Ureter (tissue), 1 donor: Measurements from ENCODE around the gene MLPH. TPM values are rescaled to one million over a fixed set of nuclear protein-coding genes. Genes with fewer than 3 reads are reported as not detected.

Source experiments
- DNase-seq: peaks from one replicate; pipeline ENCODE4 v3.0.0-alpha.2; 2020; ENCODE audit warnings: low spot score
- total RNA-seq: library from RNA; stranded (reverse); gene quantifications from one replicate; pipeline ENCODE4 v1.2.4, GENCODE V29; 2023
- donor health status: DM: yes; HTN: yes; CAD: no.

Gene MLPH
- total RNA-seq, 1 donor from 2014 or later = 236 TPM

DNA sequence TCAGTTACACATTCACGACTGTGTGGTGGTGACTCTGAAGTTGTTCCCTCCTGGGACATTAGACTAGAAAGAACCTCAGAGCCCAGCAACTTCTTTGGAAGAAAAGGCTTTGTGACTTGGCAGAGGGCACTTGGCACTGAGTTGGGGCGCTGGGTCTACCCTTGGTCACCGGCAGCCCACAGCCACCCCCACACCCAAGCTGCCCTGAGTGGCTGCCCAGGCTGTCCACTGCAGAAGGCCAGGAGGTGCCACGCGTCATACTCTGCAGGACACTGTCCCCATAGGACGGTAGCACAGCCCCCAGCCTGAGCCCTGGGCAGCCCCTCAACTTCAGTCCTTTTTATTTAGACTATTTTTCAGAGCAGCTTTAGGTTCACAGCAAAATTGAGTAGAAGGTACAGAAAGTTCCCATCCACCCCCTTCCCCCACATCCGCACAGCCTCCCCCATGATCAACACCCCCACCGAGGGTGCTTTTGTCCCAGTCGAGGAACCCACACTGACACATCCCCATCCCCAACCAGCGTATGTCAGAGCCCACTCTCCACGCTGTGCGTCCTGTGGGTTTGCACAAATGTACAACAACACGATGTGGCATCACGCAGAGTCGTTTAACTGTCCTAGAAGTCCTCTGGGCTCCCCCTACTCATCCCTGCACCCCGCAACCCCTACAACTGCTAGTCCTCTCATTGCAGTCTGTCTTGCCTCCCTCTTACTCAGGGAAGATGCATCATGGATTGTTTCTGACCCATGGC, 80.4 kb downstream of the MLPH start:
- DNase-seq = no peak

DNA sequence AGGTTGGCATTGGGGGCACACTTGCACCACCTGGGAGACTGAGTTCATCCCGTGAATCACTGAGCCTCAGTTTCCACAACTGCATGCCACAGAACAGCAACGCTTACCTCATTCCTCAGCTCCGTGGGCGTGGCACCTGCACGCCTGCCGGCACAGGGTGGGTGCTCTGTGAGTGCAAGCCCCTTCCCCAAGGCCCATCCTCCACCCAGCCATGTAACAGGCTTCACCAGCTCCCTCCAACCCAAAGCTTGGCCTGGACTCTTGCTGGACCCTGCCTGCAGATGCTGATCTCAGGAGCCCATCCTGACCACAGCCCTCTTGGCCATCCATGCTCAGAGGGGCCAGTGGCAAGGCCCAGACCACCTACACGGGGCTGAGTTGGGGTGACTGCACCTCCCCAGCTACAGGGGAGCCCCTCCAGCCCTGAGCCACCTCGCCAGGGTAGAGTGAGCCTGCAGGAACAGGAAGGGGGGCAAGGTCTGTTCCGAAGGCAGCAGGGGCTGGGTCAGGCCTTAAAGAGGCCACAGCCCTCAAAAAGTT, 81.1 kb downstream of the MLPH start:
- no peak for DNase-seq

DNA sequence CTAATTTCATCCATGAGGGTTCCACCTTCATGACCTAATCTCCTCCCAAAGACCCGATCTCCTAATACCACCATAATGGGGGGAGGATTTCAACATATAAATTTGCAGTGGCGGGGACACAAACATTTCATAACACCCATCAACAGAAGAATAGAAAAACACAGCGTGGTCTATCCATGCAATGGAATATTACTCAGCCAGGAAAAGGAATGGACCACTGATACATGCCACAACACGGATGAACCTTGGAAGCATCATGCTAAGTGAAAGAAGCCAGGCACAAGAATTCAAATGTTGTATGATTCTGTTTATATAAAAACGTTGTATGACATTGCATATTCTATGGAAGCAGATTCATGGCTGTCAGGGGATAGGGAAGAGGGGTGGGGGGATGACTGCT, 82.0 kb downstream of the MLPH start:
- no peak for DNase-seq

DNA sequence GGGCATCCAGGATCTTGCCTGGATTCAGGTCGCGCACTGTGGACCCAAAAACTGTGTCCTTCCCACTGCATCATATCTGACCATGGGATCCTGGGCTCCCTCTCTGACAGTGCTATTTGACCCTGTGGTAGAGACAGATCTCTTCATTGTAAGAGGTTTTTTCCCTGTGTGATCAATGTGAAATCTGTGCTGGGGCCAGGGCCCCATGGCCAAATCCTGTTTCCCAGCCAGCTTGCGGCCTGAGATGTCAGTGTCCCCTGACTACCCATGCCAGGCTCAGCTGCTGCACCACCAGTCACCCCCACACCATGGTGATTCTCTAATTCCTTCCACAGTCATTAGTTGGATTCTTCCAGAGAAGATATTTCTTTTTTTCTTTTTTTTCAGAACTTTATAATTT, 82.8 kb downstream of the MLPH start:
- no peak for DNase-seq

DNA sequence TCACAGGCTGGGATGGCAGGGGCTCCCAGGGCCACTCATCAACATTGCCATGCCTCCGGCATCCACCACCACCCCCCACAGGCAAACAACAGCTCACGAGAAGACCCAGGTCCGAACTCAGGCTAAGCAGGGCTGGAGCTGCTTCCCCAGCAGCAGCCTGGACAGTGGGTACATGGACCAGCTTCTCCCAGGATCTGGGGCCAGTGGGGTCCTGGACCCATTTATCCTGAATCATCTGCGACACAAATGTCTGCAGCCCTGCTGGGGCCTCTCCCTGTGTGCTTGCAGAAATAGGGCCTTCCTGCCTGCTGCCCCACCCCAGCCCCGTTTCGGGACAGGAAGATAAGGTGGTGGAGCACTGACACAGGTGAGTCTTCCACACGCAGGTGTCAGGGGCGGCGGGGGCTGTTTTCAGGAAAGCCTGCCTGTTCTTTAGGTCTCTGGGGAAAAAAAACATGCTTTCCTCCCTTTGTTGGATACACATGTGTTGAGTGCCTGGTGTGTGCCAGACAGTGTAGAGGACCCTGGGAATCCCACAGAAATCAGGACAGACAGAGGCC, 83.8 kb downstream of the MLPH start:
- DNase-seq = no peak

DNA sequence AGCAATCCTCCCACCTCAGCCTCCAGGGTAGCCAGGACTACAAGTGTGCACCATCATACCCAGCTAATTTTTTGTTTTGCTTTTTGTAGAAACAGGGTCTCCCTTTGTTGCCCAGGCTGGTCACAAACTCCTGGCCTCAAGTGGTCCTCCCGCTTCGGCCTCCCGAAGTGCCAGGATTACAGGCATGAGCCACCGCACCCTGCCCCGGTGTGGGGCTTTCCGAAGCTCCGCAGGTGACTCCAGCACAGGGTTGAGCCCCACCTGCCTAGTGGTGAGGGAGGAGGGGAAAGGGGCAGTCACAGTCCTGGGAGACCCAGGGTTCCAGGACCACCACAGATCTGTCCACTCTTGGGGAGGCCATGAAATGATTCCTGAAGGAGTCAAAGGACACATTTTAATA, 84.5 kb downstream of the MLPH start:
- no peak for DNase-seq

DNA sequence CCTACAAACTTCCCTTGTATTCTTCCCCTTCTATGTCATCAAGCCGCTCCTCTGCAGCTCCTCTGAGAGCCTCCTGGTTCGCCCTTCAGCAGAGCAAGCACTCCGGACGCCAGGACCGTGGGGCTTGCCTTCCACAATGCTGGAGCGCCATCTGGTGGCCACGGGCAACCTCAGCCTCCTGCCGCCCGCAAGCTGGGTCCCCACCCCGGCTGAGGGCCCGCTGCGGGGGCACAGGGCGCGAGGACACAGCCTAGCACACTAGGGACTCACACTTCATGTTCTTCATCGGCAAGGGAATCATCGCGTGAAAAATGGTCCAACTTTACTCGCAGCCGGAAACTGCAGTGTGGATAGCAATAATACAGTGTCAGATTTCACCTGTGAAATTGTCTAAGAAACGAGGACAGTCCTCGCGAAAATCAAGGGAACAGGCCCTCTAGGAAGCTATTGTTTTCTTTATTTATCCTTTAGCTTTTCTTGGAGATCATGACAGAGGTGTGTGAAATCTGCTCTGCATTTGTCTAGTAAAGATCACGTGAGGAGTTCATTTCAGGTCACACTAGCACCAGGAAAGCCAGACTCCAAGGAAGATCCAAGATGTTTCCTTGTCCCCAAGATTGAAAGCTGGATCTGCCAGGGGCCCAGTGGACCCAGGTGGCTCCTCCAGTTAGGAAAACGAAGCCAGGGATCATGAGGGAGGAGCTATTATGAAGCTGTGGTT, 85.1 kb downstream of the MLPH start:
- peak; percentile 92 for DNase-seq

DNA sequence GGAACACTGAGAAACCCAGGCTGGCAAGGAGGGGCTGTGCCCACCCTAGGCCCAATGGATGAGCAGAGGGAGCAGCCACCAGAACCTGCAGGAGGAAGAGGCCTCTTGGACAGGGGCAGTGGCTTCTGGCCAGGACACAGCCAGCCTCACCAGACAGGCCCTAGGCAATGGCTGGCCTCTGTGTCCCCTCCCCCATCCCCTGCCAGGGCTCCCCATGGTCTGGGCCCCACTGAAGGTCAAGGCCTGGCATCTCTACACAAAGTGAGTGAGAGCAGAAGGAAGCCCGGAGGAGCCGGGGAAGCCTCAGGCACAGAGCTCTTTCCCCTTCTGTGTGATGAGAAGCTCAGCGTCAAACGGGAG, 85.7 kb downstream of the MLPH start:
- DNase-seq = no peak

DNA sequence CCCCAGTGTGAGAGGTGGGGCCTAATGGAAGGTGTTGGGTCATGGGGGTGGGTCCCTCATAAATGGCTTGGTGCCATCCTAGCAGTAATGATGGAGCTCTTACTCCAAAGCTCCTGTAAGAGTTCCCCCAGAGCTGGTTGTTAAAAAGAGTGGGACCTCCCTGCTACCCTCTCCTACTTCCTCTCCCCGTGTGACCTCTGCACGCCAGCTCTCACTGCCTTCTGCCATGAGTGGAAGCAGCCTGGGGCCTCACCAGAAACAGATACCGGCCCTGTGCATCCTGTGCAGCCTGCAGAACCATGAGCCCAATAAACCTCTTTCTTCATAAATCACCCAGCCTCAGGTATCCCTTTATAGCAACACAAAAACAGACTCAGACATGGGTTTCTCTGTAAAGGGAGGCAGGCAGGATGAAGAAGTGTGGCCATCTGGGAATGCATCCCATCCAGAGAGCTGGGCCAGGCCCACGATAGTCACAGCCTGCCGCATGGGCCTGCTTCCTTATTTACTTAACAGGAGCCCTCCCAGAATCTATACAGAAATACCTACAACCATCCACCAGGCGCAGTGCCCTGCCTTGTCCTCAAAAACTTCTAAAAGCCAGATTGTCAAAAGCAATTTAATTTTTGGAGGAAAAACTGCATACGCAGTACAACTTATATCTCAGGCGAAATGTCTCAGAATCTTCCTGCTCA, 86.8 kb downstream of the MLPH start:
- DNase-seq = no peak

DNA sequence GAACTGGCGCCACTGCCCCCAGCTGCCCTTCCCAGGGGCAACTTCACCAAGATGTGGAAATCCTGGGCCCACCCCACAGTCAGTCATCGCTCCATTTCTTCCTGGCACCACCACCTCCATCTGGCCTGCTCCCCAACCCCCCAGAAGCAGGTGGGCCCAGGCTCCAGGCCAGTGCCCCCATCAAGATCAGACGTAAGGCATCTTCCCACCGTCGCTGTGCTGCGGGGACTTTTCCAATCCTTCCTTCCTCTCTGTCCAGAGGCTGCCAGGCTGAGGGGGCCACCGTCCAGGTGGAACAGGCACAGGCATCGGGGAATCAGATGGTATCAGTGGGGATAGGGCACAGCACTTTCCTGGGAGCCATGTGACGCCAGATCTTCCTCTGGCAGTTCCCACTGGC, 87.4 kb downstream of the MLPH start:
- no peak for DNase-seq

DNA sequence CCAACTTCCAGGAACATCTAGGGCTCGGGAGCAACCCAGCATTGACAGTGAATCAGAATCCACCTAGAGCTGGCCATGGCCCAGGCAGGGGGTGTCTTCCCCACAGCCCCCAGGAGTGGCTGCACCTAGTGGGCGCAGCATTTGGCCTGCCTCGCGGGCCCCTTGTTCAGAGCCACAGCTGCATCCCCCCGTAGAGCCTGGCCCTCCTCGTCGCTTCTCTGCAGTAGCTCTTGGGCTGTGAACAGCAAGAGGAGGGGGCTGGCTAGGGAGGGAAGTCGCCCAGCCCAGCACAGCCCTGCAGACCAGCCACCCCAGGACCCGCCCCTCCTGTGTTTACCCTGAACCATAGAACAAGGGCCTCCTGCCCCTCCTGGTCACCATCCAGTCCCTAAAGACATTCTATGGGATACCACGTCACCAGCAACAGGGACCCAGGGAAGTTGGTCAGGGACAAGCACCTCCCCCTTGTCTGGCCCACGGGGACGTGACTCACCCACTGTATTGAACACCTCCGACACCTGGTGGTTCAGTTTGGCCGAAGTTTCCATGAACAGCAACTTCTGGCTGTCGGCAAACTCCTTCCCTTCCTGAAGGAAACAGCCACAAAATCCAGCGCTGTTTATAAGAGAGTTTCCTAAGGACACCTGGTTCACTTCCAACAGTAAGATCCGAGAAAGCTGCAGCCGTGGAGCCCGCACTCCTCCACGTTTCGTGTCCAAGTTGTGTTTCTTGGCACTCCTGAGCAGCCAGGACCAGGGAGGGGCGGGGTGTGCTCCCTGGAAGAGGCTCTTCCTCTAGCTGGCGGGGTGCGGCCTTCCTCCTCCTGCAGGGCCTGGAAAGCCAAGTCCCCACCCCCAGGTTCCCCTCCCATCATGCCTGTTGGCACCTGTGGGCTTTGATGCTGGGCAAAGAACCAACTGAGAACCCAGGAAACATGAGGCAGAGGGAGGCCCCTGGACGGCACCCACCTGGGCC, 88.1 kb downstream of the MLPH start:
- DNase-seq = no peak

DNA sequence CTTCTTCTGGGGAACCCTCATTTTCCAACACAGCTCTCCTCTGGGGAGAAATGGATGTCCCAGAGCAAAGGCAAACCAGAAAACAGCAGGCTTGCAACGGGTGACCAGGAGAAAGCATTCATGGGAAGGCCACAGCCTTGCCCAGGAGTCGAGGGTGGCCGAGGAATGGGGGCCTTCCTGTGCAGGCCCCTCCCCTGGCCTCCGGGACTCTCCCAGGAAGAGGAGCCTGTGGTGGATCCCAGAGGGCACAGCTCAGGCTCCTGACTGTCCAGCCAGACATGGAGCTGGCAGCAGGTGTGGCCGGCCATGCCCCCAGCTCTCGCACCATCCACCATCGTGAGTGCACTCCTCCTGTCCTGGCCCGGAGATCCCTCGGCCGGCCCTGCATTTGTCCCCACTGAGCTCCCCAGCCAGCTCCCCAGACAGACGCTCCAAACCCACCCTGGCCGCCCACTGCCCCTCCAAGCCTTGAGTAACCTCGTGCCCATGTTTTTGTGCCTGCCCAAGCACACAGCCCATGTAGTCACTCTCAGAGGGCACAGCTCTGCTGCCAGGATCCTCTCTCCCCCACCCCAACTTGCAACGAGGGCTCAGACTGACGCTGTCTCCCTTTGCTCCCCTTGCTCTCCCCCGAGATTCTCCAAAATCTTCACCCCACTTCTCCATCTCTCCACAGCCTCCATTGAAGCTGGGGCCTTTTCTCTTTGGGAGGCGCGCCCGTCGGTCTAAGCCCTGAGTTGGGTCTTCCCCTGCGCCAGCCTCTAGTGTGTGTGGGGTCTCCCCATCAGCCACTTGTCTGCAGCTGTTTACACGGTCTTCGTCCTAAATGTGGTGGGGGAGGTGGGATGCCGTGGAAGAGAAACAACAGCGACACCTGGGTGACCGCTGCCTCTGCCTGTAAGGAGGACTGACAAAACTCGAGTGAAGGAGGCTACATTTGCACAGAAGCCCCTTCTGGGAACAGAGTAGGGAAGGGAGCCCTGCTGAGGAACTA, 89.1 kb downstream of the MLPH start:
- DNase-seq = no peak

DNA sequence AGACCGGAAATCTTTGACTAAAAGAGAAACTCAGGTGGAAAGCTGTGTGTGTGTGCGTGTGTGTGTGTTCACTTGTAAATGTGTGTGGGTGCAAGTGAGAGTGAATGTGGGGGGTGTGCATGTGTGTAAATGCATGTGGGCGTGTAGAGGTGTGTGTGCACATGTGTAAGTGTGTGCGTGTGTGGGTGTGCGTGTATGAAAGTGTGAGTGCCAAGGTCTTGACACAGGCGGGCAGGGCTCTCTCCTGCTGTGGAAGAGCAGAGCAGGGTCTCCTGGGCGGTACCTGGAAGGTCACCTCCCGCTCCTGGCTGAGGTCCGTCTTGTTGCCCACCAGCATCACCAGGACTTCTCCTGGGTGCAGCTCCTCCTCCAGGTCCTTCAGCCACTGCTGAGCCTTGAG, 89.9 kb downstream of the MLPH start:
- no peak for DNase-seq

DNA sequence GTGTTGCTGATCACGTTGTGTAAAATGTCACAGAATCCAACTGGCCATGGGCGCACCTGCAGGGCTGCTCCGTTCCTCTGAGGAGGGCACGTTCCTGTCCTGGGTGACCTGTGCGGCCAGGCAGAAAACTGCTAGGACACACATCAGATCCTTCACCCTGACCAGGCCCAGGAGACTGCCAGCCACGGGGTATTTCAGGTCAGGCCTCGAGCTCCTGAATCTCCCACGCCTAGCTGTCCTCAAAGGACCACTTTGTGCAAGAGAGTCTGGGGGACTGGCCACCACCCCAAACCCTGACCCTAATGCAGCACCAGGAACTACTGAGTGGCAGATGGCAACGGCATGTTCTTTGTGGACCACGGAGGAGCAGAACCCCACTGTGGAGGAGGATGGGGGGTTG, 90.4 kb downstream of the MLPH start:
- no peak for DNase-seq

DNA sequence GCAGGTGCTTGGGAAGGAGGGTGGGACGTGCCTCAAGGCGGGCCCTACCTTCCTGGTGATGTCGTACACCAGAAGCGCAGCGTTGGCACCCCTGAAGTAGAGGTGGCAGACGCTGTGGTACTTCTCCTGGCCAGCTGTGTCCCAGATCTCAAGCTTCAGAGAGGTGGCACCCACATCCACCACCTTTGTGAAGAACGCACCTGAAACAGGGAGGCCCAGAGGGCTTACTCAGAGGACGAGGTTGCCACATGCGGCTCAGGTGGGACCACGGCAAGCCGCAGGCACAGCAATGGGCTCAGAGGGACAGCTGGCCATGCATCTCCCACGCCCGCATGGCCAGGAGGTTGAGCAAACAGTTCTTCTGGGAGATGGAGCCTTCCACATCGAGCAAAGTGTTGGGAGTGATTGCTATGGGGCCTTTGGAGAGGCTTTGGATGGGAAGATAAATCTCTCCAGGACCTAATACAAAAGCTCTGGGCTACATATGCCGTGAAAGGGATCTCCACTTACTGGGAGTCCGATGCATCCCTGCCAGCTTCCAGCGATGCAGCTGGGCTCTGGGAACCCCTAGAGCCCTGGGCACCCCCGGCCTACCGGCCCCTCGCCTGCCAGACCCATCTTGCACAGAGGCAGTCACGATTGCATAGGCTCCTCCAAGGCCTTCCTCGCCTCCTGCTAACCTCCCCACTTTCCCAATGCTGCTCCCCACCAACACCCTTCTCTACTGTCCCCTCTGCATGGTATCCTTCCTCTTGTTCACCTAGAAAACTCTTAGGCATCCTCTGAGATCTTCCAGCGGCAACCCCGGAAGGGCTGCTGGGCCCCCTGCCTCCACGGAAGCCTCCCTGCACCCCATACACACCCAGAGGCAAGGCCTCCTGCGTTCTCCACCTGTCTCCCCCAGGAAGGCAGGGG, 91.2 kb downstream of the MLPH start:
- DNase-seq = no peak

DNA sequence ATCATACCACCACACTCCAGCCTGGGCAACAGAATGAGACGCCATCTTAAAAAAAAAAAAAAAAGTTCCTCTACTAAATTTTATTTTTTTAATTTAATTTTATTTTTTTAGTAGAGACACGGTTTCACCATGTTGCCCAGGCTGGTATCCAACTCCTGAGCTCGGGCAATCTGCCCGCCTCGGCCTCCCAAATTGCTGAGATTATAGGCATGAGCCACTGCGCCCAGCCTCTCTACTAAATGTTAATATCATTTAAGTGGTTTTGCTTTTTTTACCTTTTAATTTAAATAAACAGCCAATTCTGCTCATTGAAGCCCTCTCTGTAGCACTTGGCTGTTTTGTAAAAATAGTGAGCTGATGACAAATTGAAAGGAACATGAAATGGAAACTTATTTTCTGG, 94.3 kb downstream of the MLPH start:
- DNase-seq = no peak

DNA sequence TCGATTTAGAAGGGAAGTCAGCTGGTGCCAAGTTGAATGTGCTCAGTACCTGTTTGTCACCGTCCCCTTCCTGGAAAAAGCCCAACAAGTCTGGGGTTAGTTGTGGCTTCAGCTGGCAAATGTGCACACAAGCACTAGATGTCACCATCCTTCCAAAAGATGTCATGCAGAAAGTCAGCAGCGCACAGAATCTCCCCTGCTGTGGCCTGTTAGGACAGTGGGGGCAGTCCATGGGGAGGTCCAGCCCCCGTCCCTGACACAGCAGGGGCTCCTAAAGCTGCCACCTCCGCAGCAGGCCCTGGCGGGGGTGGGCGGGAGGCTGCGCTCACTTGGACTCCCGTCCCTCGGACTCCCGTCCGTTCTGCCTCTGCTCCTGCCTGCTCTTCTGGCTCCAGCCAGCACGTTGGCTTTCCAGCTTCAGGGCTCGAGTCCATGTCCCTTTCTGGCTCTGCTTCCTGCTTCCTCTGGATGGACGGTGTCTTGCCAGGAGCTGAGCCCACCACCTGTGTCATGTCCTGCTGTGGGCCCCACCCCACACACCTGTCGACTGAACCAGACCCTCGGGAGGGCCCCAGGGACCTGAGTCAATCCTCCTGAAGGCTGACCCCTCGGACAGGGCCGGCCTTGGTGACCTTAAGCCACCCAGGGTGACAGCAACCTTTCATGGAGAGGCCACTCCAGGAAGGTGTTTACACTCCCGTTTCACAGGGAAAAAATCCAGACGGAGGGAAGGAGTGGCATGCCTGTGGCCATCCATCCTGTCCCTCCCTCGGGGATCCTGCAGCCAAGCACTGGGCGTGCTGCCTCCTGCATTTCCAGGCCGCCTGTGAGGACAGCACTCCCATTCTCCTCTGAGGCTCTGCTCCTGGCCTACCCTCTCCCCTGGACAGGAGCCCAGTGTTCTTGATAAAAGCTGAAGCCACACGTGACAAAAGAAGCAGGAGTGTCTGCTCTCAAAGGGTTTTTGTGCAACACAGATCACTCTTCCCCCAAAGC, 95.0 kb downstream of the MLPH start:
- DNase-seq = peak; percentile 69
